Measurements from ENCODE around the gene SERPINE2. TPM values are rescaled to one million over a fixed set of nuclear protein-coding genes. Genes with fewer than 3 reads are reported as not detected.

Gene SERPINE2
- total RNA-seq, 4 donors from 2014 or later = 4.9 to 37.4 (median 15.8) TPM

- no peak for TF ChIP-seq POLR2A (IDR thresholded peaks at IDR 0.05)
- TF ChIP-seq, protein P1, sequence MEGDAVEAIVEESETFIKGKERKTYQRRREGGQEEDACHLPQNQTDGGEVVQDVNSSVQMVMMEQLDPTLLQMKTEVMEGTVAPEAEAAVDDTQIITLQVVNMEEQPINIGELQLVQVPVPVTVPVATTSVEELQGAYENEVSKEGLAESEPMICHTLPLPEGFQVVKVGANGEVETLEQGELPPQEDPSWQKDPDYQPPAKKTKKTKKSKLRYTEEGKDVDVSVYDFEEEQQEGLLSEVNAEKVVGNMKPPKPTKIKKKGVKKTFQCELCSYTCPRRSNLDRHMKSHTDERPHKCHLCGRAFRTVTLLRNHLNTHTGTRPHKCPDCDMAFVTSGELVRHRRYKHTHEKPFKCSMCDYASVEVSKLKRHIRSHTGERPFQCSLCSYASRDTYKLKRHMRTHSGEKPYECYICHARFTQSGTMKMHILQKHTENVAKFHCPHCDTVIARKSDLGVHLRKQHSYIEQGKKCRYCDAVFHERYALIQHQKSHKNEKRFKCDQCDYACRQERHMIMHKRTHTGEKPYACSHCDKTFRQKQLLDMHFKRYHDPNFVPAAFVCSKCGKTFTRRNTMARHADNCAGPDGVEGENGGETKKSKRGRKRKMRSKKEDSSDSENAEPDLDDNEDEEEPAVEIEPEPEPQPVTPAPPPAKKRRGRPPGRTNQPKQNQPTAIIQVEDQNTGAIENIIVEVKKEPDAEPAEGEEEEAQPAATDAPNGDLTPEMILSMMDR (IDR thresholded peaks at IDR 0.05) = no peak
- no peak for TF ChIP-seq EP300 (IDR thresholded peaks at IDR 0.05; ENCODE audit: low read depth)
- no peak for TF ChIP-seq POLR2AphosphoS5 (IDR thresholded peaks at IDR 0.05)
- intact Hi-C loops (cut with DNase I; ENCODE audit: low total_unique reads) = no loop called here
- H3K36me3 ChIP-seq = no peaks in the 10 kb centered on the region
- H3K4me3 ChIP-seq = no peak overlapping the region
- WGBS, 2 donors (ENCODE audit: low coverage in 1 of 2) = 95 to 100% methylated on average over 3 of the region's 3 CpGs
- in situ Hi-C loops (cut with MboI; ENCODE audit: low pct_ligation_motif_present in 1 of 4, low pct_unique_long_range_greater_than_20kb in 1 of 4, low sequenced_read_pairs in 3 of 4) = no loop called here
- no peak for DNase-seq
- H3K9me3 ChIP-seq = peaks cover 0 to 5% of the 10 kb centered on the region in 2 donors
- H3K27me3 ChIP-seq = no peaks in the 10 kb centered on the region
- H3K27ac ChIP-seq = no peak overlapping the region
- H3K4me1 ChIP-seq = peaks cover 1 to 24% (median 11%) of the 10 kb centered on the region in 4 donors
Observed at GRCh38 chr2:223925106-223925505, 114.0 kb downstream of the SERPINE2 start.

Other genes with a start within 250 kb of the SERPINE2 start
- 1 to 10 TPM in 3 of 4 donors, not detected in 1; 2.3 to 6.7 (median 3.0) TPM for gene AP1S3, start 201.7 kb downstream of the SERPINE2 start, total RNA-seq
- 10 to 100 TPM; 40.4 to 99.6 (median 71.6) TPM for gene WDFY1, start 94.0 kb downstream of the SERPINE2 start, total RNA-seq
- gene MRPL44, start 81.8 kb downstream of the SERPINE2 start, total RNA-seq = 10 to 100 TPM; 18.9 to 58.4 (median 31.7) TPM